DND-41 (cell line): ENCODE measurements around the gene CERS5.

Experiments
- CTCF ChIP-seq: IDR thresholded peaks from 2 replicates; pipeline ENCODE4 v1.5.1; 2012; ENCODE audit warnings: borderline replicate concordance, low read length, moderate library complexity, mild to moderate bottlenecking; ENCODE audit not compliant: poor library complexity, severe bottlenecking; ENCODE audit errors: extremely low read depth
- EZH2 ChIP-seq: IDR thresholded peaks from 3 replicates; pipeline ENCODE4 v1.6.1; 2012; ENCODE audit warnings: borderline replicate concordance, low read depth, mild to moderate bottlenecking, moderate library complexity, low read length, inconsistent platforms; ENCODE audit not compliant: severe bottlenecking

GRCh38 chr12:50086148-50086547 lies 81.0 kb downstream of the CERS5 start:
- TF ChIP-seq CTCF (no peak), EZH2 (no peak)
